Vagina (tissue), 2 donors: ENCODE results near the gene DNAI1.

Source experiments
- POLR2A ChIP-seq, 2 donors: fragments of 450-650 bp; IDR thresholded peaks; one replicate each; pipeline ENCODE4 v1.6.1; 2017; ENCODE audit warnings: antibody characterized with exemption in 2 of 2, mild to moderate bottlenecking in 2 of 2, moderate library complexity in 2 of 2
- POLR2AphosphoS5 ChIP-seq, 2 donors: sonication (generic); formaldehyde crosslinking; IDR thresholded peaks; one replicate each; pipeline ENCODE4 v1.9.0; 2017; ENCODE audit warnings: antibody characterized with exemption in 2 of 2, mild to moderate bottlenecking in 2 of 2, low read depth in 1 of 2; ENCODE audit not compliant: insufficient read depth in 1 of 2
- TF ChIP-seq, protein P1 (sequence below), 3 experiments: fragments of 450-650 bp in 2 of 3; fragments of 200-600 bp in 1 of 3; sonication (generic) in 1 of 3; IDR thresholded peaks; one replicate each; pipeline ENCODE4 v1.5.1; 2017 to 2019; ENCODE audit warnings: antibody characterized with exemption in 3 of 3, mild to moderate bottlenecking in 2 of 3, moderate library complexity in 2 of 3

DNA sequence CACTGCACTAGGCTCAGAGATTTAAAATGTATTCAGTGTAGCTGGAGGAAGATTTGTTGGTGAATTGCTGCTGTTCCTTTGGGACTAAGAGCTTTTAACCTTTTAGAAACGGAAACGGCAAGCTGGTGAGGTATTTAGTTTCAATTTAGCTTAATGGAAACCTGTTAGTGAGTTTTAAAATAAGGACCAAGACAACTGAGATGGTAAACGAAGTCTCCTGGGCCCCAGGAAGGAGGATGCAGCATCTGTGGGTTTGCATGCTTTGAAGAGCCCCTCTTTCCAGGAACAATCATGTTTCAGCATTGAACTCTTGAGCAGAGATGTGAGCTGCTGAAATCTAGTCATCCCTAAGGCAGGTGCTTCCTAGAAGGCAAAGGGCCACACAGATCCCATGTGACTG lies 16.5 kb downstream of the DNAI1 start:
- TF ChIP-seq POLR2A (IDR thresholded peaks at IDR 0.05) (no peak), POLR2AphosphoS5 (IDR thresholded peaks at IDR 0.05; ENCODE audit: insufficient read depth in 1 of 2, low read depth in 1 of 2) (no peak)
- TF ChIP-seq, protein P1, sequence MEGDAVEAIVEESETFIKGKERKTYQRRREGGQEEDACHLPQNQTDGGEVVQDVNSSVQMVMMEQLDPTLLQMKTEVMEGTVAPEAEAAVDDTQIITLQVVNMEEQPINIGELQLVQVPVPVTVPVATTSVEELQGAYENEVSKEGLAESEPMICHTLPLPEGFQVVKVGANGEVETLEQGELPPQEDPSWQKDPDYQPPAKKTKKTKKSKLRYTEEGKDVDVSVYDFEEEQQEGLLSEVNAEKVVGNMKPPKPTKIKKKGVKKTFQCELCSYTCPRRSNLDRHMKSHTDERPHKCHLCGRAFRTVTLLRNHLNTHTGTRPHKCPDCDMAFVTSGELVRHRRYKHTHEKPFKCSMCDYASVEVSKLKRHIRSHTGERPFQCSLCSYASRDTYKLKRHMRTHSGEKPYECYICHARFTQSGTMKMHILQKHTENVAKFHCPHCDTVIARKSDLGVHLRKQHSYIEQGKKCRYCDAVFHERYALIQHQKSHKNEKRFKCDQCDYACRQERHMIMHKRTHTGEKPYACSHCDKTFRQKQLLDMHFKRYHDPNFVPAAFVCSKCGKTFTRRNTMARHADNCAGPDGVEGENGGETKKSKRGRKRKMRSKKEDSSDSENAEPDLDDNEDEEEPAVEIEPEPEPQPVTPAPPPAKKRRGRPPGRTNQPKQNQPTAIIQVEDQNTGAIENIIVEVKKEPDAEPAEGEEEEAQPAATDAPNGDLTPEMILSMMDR (IDR thresholded peaks at IDR 0.05): no peak
